ENCODE measurements around the gene QRSL1. TPM values are rescaled to one million over a fixed set of nuclear protein-coding genes. Genes with fewer than 3 reads are reported as not detected.

QRSL1 gene
- total RNA-seq, 1 donor from 2014 or later = 11.8 TPM

DNA sequence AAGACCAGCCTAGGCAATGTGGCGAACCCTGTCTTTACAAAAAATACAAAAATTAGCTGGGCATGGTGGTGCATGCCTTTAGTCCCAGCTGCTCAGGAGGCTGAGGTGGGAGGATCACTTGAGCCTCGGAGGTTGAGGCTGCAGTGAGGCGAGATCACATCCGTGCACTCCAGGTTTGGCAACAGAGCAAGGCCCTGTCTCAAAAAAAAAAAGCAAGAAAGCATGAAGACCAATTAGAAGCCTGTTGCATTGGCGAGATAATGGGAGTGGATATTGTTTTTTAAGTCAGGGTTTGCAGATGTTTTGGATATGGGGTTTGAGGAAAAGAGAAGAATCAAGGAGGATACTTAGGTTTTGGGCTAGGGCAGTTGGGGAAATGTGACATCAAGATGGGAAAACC, 5.2 kb downstream of the QRSL1 start:
- Histone ChIP-seq H3K27me3 (no peaks in the 10 kb centered on the region), H3K36me3 (no peaks in the 10 kb centered on the region), H3K9me3 (no peaks in the 10 kb centered on the region), H3K27ac (no peak overlapping the region), H3K4me3 (no peak overlapping the region), H3K4me1 (peaks cover 7% of the 10 kb centered on the region)
- DNase-seq (no peak), ATAC-seq (no peak)
- intact Hi-C loops (cut with DNase I) = no loop called here
- TF ChIP-seq, protein P1, sequence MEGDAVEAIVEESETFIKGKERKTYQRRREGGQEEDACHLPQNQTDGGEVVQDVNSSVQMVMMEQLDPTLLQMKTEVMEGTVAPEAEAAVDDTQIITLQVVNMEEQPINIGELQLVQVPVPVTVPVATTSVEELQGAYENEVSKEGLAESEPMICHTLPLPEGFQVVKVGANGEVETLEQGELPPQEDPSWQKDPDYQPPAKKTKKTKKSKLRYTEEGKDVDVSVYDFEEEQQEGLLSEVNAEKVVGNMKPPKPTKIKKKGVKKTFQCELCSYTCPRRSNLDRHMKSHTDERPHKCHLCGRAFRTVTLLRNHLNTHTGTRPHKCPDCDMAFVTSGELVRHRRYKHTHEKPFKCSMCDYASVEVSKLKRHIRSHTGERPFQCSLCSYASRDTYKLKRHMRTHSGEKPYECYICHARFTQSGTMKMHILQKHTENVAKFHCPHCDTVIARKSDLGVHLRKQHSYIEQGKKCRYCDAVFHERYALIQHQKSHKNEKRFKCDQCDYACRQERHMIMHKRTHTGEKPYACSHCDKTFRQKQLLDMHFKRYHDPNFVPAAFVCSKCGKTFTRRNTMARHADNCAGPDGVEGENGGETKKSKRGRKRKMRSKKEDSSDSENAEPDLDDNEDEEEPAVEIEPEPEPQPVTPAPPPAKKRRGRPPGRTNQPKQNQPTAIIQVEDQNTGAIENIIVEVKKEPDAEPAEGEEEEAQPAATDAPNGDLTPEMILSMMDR (IDR thresholded peaks at IDR 0.05) = no peak

DNA sequence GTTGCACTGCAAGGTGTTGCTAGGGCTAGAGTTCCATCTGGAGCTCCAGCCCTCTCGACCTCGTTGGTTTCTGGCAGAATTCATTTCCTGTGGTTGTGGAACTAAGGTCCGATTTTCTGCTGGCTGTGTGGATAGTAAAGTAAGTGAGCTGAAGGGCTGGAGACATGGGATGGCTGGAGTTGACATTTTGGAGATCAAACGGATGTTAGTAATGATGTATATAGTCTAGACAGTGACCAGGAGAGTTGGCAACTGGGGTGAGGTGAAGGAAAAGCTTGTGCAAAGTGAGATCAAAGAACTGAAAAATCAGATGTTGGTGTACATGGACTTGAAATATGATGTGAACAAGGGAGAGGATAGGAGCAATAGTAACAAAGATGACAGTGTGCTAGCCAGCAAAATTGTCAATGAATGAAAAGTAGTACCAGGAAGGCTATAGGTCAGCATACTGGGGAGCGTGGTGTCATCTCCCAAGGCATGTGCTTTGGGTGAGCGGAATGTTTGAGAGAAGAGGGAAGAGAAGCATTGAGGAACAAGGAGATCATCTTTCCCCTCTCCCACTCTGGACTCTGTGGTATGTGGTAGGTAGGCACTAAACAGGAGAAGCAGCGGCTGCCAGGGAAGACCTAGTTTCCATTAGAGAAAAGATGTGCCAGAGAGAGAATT, 7.8 kb downstream of the QRSL1 start:
- Histone ChIP-seq H3K36me3 (peaks cover 7% of the 10 kb centered on the region), H3K27ac (no peak overlapping the region), H3K4me1 (no peaks in the 10 kb centered on the region), H3K9me3 (no peaks in the 10 kb centered on the region), H3K4me3 (no peak overlapping the region), H3K27me3 (no peaks in the 10 kb centered on the region)
- intact Hi-C loops (cut with DNase I) = no loop called here
- DNase-seq (no peak), ATAC-seq (no peak)
- TF ChIP-seq, protein P1 (IDR thresholded peaks at IDR 0.05) = no peak

DNA sequence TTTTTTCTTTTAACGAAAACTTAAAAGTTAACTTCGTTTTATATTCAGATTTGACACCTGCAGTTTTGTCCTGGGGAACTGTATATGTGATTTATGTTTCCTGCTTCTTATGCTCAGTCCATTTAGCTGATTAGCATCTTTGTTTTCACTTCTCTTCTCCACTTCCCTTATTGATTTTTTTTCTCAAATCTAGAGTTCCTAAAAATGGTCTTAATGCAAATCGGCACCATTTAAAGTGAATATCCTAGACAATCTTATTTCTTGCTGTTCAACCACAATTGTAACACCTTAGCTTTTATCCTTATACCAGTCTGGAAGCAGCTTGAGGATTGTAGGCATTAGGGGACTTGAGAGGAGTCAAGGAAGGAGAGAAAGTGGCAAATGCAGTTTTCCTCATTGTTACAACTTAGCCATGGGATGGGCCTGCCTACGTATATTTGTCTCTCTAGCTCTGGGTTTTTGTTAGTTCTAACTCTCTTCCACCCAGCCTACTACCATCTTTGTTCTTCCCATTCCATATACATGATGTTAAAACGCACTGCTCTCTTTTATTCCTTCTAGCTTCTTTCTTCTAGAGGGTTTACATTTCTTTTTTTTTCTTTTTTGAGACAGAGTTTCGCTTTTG, 8.5 kb downstream of the QRSL1 start:
- Histone ChIP-seq H3K27ac (no peak overlapping the region), H3K27me3 (no peaks in the 10 kb centered on the region), H3K36me3 (peaks cover 13% of the 10 kb centered on the region), H3K9me3 (no peaks in the 10 kb centered on the region), H3K4me1 (no peaks in the 10 kb centered on the region), H3K4me3 (no peak overlapping the region)
- DNase-seq (no peak), ATAC-seq (peak; percentile 24)
- intact Hi-C loops (cut with DNase I) = no loop called here
- TF ChIP-seq, protein P1 (IDR thresholded peaks at IDR 0.05) = no peak

DNA sequence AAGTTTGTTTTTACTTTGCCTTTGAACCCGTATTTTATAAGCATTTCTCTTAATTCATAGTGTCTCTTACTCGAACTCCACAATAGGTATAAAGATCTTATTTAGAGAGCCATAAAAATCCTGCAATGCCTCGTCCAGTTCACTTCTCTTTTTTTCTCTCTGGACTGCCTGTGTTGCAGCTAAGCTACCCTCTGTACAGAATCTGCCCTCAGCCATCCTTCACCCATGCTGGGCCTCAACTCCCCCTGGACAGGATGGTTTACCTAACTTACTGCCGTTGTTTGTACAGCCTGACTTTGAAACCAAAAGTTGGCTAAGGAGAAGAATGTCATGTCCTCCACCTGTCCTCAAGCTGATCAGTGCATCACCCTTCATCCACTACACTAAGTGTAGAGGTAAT, 10.4 kb downstream of the QRSL1 start:
- no peaks in the 10 kb centered on the region for H3K27me3 ChIP-seq
- H3K36me3 ChIP-seq = peaks cover 33% of the 10 kb centered on the region
- ATAC-seq = no peak
- no peak overlapping the region for H3K27ac ChIP-seq
- intact Hi-C loops (cut with DNase I) = no loop called here
- DNase-seq = no peak
- TF ChIP-seq, protein P1 (IDR thresholded peaks at IDR 0.05) = no peak
- no peak overlapping the region for H3K4me3 ChIP-seq
- no peaks in the 10 kb centered on the region for H3K4me1 ChIP-seq
- H3K9me3 ChIP-seq = no peaks in the 10 kb centered on the region

DNA sequence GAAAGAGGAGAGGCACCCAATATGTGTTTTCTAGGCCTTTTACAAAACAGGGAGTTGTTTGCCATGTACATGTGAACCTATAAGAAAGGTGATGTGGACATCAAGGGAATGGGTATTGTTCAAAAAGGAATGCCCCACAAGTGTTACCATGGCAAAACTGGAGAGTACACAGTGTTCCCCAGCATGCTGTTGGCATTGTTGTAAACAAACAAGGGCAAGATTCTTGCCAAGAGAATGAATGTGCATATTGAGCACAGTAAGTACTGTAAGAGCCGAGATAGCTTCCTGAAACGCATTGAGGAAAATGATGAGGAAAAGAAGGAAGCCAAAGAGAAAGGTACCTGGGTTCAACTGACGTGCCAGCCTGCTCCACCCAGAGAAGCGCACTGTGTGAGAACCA, 13.1 kb downstream of the QRSL1 start:
- no peak overlapping the region for H3K27ac ChIP-seq
- TF ChIP-seq, protein P1 (IDR thresholded peaks at IDR 0.05) = no peak
- DNase-seq (no peak), ATAC-seq (no peak)
- no peaks in the 10 kb centered on the region for H3K9me3 ChIP-seq
- no peak overlapping the region for H3K4me3 ChIP-seq
- peaks cover 51% of the 10 kb centered on the region for H3K36me3 ChIP-seq
- no peaks in the 10 kb centered on the region for H3K4me1 ChIP-seq
- intact Hi-C loops (cut with DNase I) = no loop called here
- H3K27me3 ChIP-seq = no peaks in the 10 kb centered on the region

Data from upper lobe of right lung (tissue), 1 donor.